Measurements from ENCODE around the gene BAZ2B.

The BAZ2B gene

GRCh38 chr2:159461076-159461475 lies 155.3 kb downstream of the BAZ2B start:
- Histone ChIP-seq H3K27me3 (ENCODE audit: control insufficient read depth, insufficient read depth, low read length) (no peaks in the 10 kb centered on the region), H3K4me1 (ENCODE audit: control insufficient read depth, insufficient read depth, low read length) (no peaks in the 10 kb centered on the region), H3K9me3 (ENCODE audit: control insufficient read depth, insufficient read depth, low read length) (no peaks in the 10 kb centered on the region), H3K36me3 (ENCODE audit: control insufficient read depth, insufficient read depth, low read length) (peaks cover 4% of the 10 kb centered on the region; the same call in 1 of the 2 replicates), H3K9ac (ENCODE audit: low read depth, low read length) (no peak overlapping the region), H3K4me3 (ENCODE audit: low read depth, low read length) (no peak overlapping the region), H3K27ac (ENCODE audit: low read depth, low read length) (no peak overlapping the region)

- H3K27me3 ChIP-seq (ENCODE audit: control insufficient read depth, insufficient read depth, low read length), result no peaks in the 10 kb centered on the region
- H3K27ac ChIP-seq (ENCODE audit: low read depth, low read length), result no peak overlapping the region
- H3K9me3 ChIP-seq (ENCODE audit: control insufficient read depth, insufficient read depth, low read length), result no peaks in the 10 kb centered on the region
- H3K36me3 ChIP-seq (ENCODE audit: control insufficient read depth, insufficient read depth, low read length), result peaks cover 4% of the 10 kb centered on the region; the same call in 1 of the 2 replicates
- no peak overlapping the region for H3K9ac ChIP-seq (ENCODE audit: low read depth, low read length)
- no peak overlapping the region for H3K4me3 ChIP-seq (ENCODE audit: low read depth, low read length)
- H3K4me1 ChIP-seq (ENCODE audit: control insufficient read depth, insufficient read depth, low read length), result no peaks in the 10 kb centered on the region
Observed at GRCh38 chr2:159460227-159460626, 156.1 kb downstream of the BAZ2B start.

GRCh38 chr2:159459279-159459678 lies 157.1 kb downstream of the BAZ2B start:
- H3K27ac ChIP-seq (ENCODE audit: low read depth, low read length), result no peak overlapping the region
- H3K9me3 ChIP-seq (ENCODE audit: control insufficient read depth, insufficient read depth, low read length), result no peaks in the 10 kb centered on the region
- H3K4me3 ChIP-seq (ENCODE audit: low read depth, low read length), result no peak overlapping the region
- H3K9ac ChIP-seq (ENCODE audit: low read depth, low read length), result no peak overlapping the region
- H3K27me3 ChIP-seq (ENCODE audit: control insufficient read depth, insufficient read depth, low read length), result no peaks in the 10 kb centered on the region
- H3K36me3 ChIP-seq (ENCODE audit: control insufficient read depth, insufficient read depth, low read length), result peaks cover 4% of the 10 kb centered on the region; the same call in 1 of the 2 replicates
- no peaks in the 10 kb centered on the region for H3K4me1 ChIP-seq (ENCODE audit: control insufficient read depth, insufficient read depth, low read length)

GRCh38 chr2:159457589-159457988 lies 158.8 kb downstream of the BAZ2B start:
- Histone ChIP-seq H3K9me3 (ENCODE audit: control insufficient read depth, insufficient read depth, low read length) (no peaks in the 10 kb centered on the region), H3K27me3 (ENCODE audit: control insufficient read depth, insufficient read depth, low read length) (no peaks in the 10 kb centered on the region), H3K9ac (ENCODE audit: low read depth, low read length) (no peak overlapping the region), H3K27ac (ENCODE audit: low read depth, low read length) (no peak overlapping the region), H3K36me3 (ENCODE audit: control insufficient read depth, insufficient read depth, low read length) (no peaks in the 10 kb centered on the region), H3K4me3 (ENCODE audit: low read depth, low read length) (no peak overlapping the region), H3K4me1 (ENCODE audit: control insufficient read depth, insufficient read depth, low read length) (no peaks in the 10 kb centered on the region)

DNA sequence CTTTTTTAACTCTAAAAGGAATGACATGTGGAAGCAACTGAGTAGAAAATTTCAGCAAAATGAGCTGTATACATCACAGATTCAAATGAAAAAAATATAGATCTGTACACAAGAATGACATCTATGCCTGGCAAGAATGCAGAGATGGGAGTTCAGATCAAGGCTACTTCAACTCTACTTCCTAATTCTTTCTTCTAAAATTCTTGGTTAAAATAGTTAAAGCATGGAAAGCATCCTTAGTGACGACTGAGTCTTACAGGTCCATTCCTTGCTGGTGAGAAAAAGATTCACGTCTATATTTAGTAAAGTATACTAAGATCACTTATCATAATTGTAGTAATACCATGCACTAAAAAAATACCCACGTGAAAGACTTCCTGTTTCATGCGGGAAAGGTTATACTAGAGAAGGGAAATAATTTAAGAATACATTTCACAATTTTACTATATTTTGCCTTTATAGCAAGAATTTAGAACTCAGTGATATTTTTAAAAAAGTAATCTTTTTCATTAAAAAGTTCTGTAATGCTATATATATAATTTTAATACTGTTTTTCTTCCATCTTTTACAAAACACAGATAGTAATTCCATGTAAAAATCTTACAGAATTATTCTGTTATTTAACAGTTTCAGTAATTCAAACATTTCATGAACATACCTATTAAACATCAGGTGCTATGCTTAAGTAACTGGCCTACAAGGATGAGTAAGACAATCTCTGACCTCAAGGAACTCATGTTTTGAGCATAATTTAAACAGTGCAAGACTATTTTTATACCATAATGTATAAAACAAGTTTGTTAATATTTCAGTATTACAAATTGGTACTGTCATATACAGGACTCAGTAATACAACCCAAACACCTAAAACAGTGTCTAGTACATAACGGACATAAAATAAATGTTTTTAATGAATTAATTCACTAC lies 159.6 kb downstream of the BAZ2B start:
- Histone ChIP-seq H3K36me3 (ENCODE audit: control insufficient read depth, insufficient read depth, low read length) (no peaks in the 10 kb centered on the region), H3K9ac (ENCODE audit: low read depth, low read length) (no peak overlapping the region), H3K27me3 (ENCODE audit: control insufficient read depth, insufficient read depth, low read length) (no peaks in the 10 kb centered on the region), H3K9me3 (ENCODE audit: control insufficient read depth, insufficient read depth, low read length) (no peaks in the 10 kb centered on the region), H3K27ac (ENCODE audit: low read depth, low read length) (no peak overlapping the region), H3K4me1 (ENCODE audit: control insufficient read depth, insufficient read depth, low read length) (no peaks in the 10 kb centered on the region), H3K4me3 (ENCODE audit: low read depth, low read length) (no peak overlapping the region)

DNA sequence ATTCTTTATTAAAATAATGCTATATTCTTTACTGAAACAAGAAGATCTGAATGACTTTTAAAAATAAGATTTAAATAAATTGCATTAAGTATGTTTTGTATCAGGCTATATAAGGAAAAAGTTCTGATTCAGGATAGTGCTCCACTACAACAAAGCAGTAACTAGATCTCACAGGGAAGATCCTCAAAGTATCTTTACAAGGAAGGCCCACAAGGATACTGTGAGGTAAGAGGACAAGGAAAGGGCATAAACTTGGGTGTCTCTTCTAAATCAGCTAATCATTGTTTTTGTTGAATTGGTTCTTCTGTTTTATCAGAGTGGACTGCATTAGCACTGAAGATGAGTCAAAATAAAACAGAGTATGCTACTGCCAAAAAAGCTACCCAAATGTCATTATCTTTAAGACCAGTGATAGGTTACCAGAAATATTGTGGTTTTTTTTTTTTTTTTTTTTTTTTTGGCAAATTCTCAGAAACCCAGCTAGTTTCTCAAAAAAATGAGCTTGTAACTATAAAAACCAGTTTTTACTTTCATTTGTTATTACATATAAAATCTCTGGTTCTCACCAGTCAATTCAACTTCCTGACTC lies 160.9 kb downstream of the BAZ2B start:
- Histone ChIP-seq H3K36me3 (ENCODE audit: control insufficient read depth, insufficient read depth, low read length) (no peaks in the 10 kb centered on the region), H3K9me3 (ENCODE audit: control insufficient read depth, insufficient read depth, low read length) (no peaks in the 10 kb centered on the region), H3K4me1 (ENCODE audit: control insufficient read depth, insufficient read depth, low read length) (no peaks in the 10 kb centered on the region), H3K27ac (ENCODE audit: low read depth, low read length) (peak overlapping the region; percentile 10), H3K27me3 (ENCODE audit: control insufficient read depth, insufficient read depth, low read length) (no peaks in the 10 kb centered on the region), H3K4me3 (ENCODE audit: low read depth, low read length) (no peak overlapping the region), H3K9ac (ENCODE audit: low read depth, low read length) (no peak overlapping the region)

DNA sequence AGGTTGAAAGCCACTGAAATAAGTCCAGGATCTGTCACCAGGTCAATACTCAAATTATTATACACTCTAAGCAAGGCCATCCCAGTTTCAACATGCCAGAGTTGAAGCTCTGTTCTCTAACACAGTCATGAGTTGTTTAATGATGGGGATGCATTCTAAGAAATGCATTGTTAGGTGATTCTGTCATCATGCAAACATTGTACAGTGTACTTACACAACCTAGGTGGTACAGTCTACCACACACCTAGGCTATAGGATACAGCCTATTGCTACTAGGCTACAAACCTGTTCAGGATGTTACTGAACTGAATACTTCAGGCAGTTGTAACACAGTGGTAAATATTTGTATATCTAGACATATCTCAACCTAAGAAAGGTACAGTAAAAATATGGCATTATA lies 162.2 kb downstream of the BAZ2B start:
- no peaks in the 10 kb centered on the region for H3K36me3 ChIP-seq (ENCODE audit: control insufficient read depth, insufficient read depth, low read length)
- H3K9ac ChIP-seq (ENCODE audit: low read depth, low read length), result no peak overlapping the region
- H3K27me3 ChIP-seq (ENCODE audit: control insufficient read depth, insufficient read depth, low read length), result no peaks in the 10 kb centered on the region

GRCh38 chr2:159450180-159450579 lies 166.2 kb downstream of the BAZ2B start:
- Histone ChIP-seq H3K4me1 (ENCODE audit: control insufficient read depth, insufficient read depth, low read length) (peaks cover 17% of the 10 kb centered on the region), H3K36me3 (ENCODE audit: control insufficient read depth, insufficient read depth, low read length) (peaks cover 11% of the 10 kb centered on the region), H3K9ac (ENCODE audit: low read depth, low read length) (no peak overlapping the region), H3K27me3 (ENCODE audit: control insufficient read depth, insufficient read depth, low read length) (no peaks in the 10 kb centered on the region), H3K9me3 (ENCODE audit: control insufficient read depth, insufficient read depth, low read length) (no peaks in the 10 kb centered on the region), H3K27ac (ENCODE audit: low read depth, low read length) (peak overlapping the region; percentile 34), H3K4me3 (ENCODE audit: low read depth, low read length) (no peak overlapping the region)

More for the DNA sequence above, 162.2 kb downstream of the BAZ2B start:
- no peak overlapping the region for H3K4me3 ChIP-seq (ENCODE audit: low read depth, low read length)
- H3K9me3 ChIP-seq (ENCODE audit: control insufficient read depth, insufficient read depth, low read length), result no peaks in the 10 kb centered on the region
- H3K4me1 ChIP-seq (ENCODE audit: control insufficient read depth, insufficient read depth, low read length), result 0 out of 2 replicates have a peak, but pooled peaks cover 3% of the 10 kb centered on the region
- H3K27ac ChIP-seq (ENCODE audit: low read depth, low read length), result no peak overlapping the region

DNA sequence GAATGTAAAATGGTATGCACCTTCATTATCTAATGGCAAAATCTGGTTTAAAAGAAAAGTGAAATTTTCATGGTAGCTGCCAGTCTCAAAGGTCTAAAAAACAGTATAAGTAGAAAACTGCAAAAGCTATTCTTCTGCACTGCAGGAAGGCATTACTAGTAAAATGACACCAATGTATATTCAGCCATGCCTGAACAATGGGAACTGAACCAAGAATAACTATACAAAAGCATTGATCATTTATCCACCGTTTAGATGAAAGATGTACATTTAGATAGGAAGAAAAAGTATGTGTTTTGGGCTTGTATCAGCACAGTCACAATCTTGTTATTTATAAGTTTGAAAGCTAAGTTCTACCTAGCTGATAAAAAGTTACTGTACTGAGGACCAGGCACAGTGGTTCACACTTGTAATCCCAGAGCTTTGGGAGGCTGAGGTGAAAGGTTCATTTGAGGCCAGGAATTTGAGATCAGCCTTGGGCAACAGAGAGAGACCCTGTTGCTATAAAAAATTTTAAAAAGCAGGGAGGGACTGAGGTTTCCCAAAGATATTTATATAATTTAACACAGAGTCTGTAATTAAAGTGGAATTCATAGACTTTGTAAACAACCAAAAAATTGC lies 166.7 kb downstream of the BAZ2B start:
- Histone ChIP-seq H3K27me3 (ENCODE audit: control insufficient read depth, insufficient read depth, low read length) (no peaks in the 10 kb centered on the region), H3K9ac (ENCODE audit: low read depth, low read length) (no peak overlapping the region), H3K27ac (ENCODE audit: low read depth, low read length) (peak overlapping the region; percentile 34), H3K9me3 (ENCODE audit: control insufficient read depth, insufficient read depth, low read length) (no peaks in the 10 kb centered on the region), H3K4me3 (ENCODE audit: low read depth, low read length) (no peak overlapping the region), H3K36me3 (ENCODE audit: control insufficient read depth, insufficient read depth, low read length) (peaks cover 16% of the 10 kb centered on the region), H3K4me1 (ENCODE audit: control insufficient read depth, insufficient read depth, low read length) (peaks cover 17% of the 10 kb centered on the region)

GRCh38 chr2:159446817-159447216 lies 169.5 kb downstream of the BAZ2B start:
- peaks cover 39% of the 10 kb centered on the region for H3K36me3 ChIP-seq (ENCODE audit: control insufficient read depth, insufficient read depth, low read length)
- H3K9ac ChIP-seq (ENCODE audit: low read depth, low read length), result no peak overlapping the region
- no peaks in the 10 kb centered on the region for H3K9me3 ChIP-seq (ENCODE audit: control insufficient read depth, insufficient read depth, low read length)
- H3K4me3 ChIP-seq (ENCODE audit: low read depth, low read length), result no peak overlapping the region
- no peaks in the 10 kb centered on the region for H3K27me3 ChIP-seq (ENCODE audit: control insufficient read depth, insufficient read depth, low read length)
- H3K4me1 ChIP-seq (ENCODE audit: control insufficient read depth, insufficient read depth, low read length), result peaks cover 17% of the 10 kb centered on the region
- no peak overlapping the region for H3K27ac ChIP-seq (ENCODE audit: low read depth, low read length)

GRCh38 chr2:159446201-159446600 lies 170.1 kb downstream of the BAZ2B start:
- no peak overlapping the region for H3K4me3 ChIP-seq (ENCODE audit: low read depth, low read length)
- no peaks in the 10 kb centered on the region for H3K27me3 ChIP-seq (ENCODE audit: control insufficient read depth, insufficient read depth, low read length)
- H3K36me3 ChIP-seq (ENCODE audit: control insufficient read depth, insufficient read depth, low read length), result peaks cover 43% of the 10 kb centered on the region
- H3K27ac ChIP-seq (ENCODE audit: low read depth, low read length), result no peak overlapping the region
- peaks cover 17% of the 10 kb centered on the region for H3K4me1 ChIP-seq (ENCODE audit: control insufficient read depth, insufficient read depth, low read length)
- no peaks in the 10 kb centered on the region for H3K9me3 ChIP-seq (ENCODE audit: control insufficient read depth, insufficient read depth, low read length)
- no peak overlapping the region for H3K9ac ChIP-seq (ENCODE audit: low read depth, low read length)
